Karpas-422 (cell line): Measurements from ENCODE around the gene OPCML. TPM values are rescaled to one million over a fixed set of nuclear protein-coding genes. Genes with fewer than 3 reads are reported as not detected.

Experiments used
- DNase-seq: peaks from one replicate; pipeline ENCODE4 v3.0.0-alpha.2; 2015
- H2AFZ ChIP-seq: fragments of 200-600 bp; sonication (generic); 2 replicates; pipeline ENCODE4 v1.6.1; 2014; ENCODE audit warnings: antibody characterized with exemption, low read length, mixed read lengths
- H3K27ac ChIP-seq: fragments of 200-600 bp; sonication (generic); 2 replicates; pipeline ENCODE4 v1.5.1; 2014; ENCODE audit warnings: mild to moderate bottlenecking, low read length, moderate library complexity
- H3K27me3 ChIP-seq: fragments of 200-600 bp; sonication (generic); 2 replicates; pipeline ENCODE4 v1.6.1; 2014; ENCODE audit warnings: low read length, mixed read lengths
- H3K36me3 ChIP-seq: fragments of 200-600 bp; sonication (generic); 2 replicates; pipeline ENCODE4 v1.6.1; 2014; ENCODE audit warnings: low read length, mixed read lengths; ENCODE audit not compliant: insufficient read depth
- H3K4me1 ChIP-seq: fragments of 200-600 bp; sonication (generic); 2 replicates; pipeline ENCODE4 v1.6.1; 2014; ENCODE audit warnings: mild to moderate bottlenecking, low read length, mixed read lengths
- H3K4me2 ChIP-seq: fragments of 200-600 bp; sonication (generic); 2 replicates; pipeline ENCODE4 v1.6.1; 2014; ENCODE audit warnings: low read length, low read depth, mild to moderate bottlenecking; ENCODE audit not compliant: poor library complexity, severe bottlenecking
- H3K4me3 ChIP-seq: fragments of 200-600 bp; sonication (generic); 2 replicates; pipeline ENCODE4 v1.5.1; 2014; ENCODE audit warnings: mild to moderate bottlenecking, antibody characterized with exemption, low read length, mixed read lengths
- H3K79me2 ChIP-seq: fragments of 200-600 bp; sonication (generic); 2 replicates; pipeline ENCODE4 v1.6.1; 2014; ENCODE audit warnings: mild to moderate bottlenecking, low read length, mixed read lengths
- H3K9ac ChIP-seq: fragments of 200-600 bp; sonication (generic); 2 replicates; pipeline ENCODE4 v1.6.0; 2014; ENCODE audit warnings: low read length
- H3K9me2 ChIP-seq: fragments of 200-600 bp; sonication (generic), shearing (Covaris generic); replicated peaks from 2 replicates; pipeline ENCODE4 v1.6.0; 2014; ENCODE audit warnings: mild to moderate bottlenecking, low read length, moderate library complexity; ENCODE audit not compliant: insufficient read depth
- H3K9me3 ChIP-seq: fragments of 300-700, 200-600 bp; sonication (generic); 2 replicates; pipeline ENCODE4 v1.6.1; 2014; ENCODE audit warnings: low read length, mixed read lengths
- H4K20me1 ChIP-seq: fragments of 200-600 bp; sonication (generic); 2 replicates; pipeline ENCODE4 v1.6.1; 2014; ENCODE audit warnings: mild to moderate bottlenecking, antibody characterized with exemption, low read length, low read depth; ENCODE audit not compliant: insufficient read depth
- total RNA-seq: library from RNA; depleted of rRNA; stranded (reverse); fragments of >200 nt; shearing (Covaris generic); gene quantifications from 2 replicates; pipeline ENCODE4 v1.2.3, GENCODE V29; 2014; ENCODE audit warnings: low replicate concordance

OPCML gene
- total RNA-seq, 1 experiment from 2014 or later, result not detected

- Histone ChIP-seq H3K36me3 (no peaks in the 10 kb centered on the region), H3K9ac (no peak overlapping the region), H3K4me1 (no peaks in the 10 kb centered on the region), H3K79me2 (no peaks in the 10 kb centered on the region), H4K20me1 (no peaks in the 10 kb centered on the region), H2AFZ (no peak overlapping the region), H3K27ac (no peak overlapping the region), H3K9me3 (no peaks in the 10 kb centered on the region), H3K27me3 (no peaks in the 10 kb centered on the region), H3K9me2 (no peaks in the 10 kb centered on the region), H3K4me3 (no peak overlapping the region), H3K4me2 (no peak overlapping the region)
- DNase-seq, result no peak
Observed at GRCh38 chr11:133467686-133468085, 64.6 kb downstream of the OPCML start.

DNA sequence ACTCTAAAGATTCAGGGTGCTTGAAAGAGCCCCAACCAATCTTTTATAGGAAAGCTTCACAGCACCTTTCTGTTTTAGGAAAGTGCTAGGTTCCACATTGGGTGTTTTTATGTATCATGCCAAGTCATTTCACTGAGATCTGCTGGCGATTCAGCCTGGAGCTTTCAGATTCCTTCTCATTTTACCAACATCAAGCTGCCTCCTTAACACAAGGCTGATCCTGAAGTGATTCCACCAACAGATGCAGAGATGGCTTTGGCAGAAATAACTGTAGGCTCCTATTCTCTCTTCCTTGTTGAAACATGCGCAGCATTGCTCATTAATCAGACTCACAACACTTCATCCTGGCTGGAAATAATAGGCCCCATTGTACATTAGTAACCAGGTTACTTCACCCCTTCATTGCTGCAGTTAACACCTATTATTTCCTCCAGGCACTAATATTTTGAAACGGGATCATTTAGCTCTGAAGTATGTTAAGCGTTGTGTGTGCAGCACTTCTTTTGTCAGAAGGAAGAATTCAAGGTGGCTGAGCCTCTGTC, 89.0 kb downstream of the OPCML start:
- Histone ChIP-seq H3K27ac (no peak overlapping the region), H2AFZ (no peak overlapping the region), H3K36me3 (no peaks in the 10 kb centered on the region), H3K9ac (no peak overlapping the region), H3K27me3 (no peaks in the 10 kb centered on the region), H3K4me2 (no peak overlapping the region), H3K9me2 (no peaks in the 10 kb centered on the region), H3K79me2 (no peaks in the 10 kb centered on the region), H4K20me1 (no peaks in the 10 kb centered on the region), H3K4me1 (no peaks in the 10 kb centered on the region), H3K9me3 (no peaks in the 10 kb centered on the region), H3K4me3 (no peak overlapping the region)
- DNase-seq, result no peak

- Histone ChIP-seq H3K9ac (no peak overlapping the region), H3K4me3 (no peak overlapping the region), H3K9me3 (no peaks in the 10 kb centered on the region), H3K9me2 (no peaks in the 10 kb centered on the region), H3K27me3 (no peaks in the 10 kb centered on the region), H3K79me2 (no peaks in the 10 kb centered on the region), H3K4me2 (no peak overlapping the region), H2AFZ (no peak overlapping the region), H3K27ac (no peak overlapping the region), H4K20me1 (no peaks in the 10 kb centered on the region), H3K4me1 (no peaks in the 10 kb centered on the region), H3K36me3 (no peaks in the 10 kb centered on the region)
- no peak for DNase-seq
Observed at GRCh38 chr11:133441964-133442660, 90.2 kb downstream of the OPCML start.

DNA sequence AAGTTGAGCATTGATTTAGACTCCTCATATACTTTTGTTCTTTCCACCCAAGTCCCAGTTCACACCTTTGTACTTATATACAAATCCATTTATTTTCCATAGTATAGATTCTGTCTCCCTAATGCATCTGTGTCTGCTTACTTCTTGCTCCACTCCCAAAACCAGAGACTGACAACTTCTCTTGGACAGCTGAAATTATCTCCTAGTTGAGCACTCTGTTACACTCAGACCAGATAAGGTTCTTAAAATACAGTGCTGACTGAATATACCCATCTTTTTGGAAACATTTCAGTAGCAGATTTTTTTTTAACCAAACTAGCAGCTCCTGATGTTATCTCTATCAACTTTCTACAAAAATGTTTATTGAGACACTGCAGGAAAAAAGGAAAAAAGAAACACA, 106.3 kb downstream of the OPCML start:
- Histone ChIP-seq H3K9ac (no peak overlapping the region), H2AFZ (no peak overlapping the region)

GRCh38 chr11:133425245-133425644, 107.1 kb downstream of the OPCML start:
- H3K79me2 ChIP-seq, result no peaks in the 10 kb centered on the region
- no peaks in the 10 kb centered on the region for H3K9me2 ChIP-seq
- H3K27ac ChIP-seq, result no peak overlapping the region
- no peak overlapping the region for H3K9ac ChIP-seq
- no peak for DNase-seq
- H3K36me3 ChIP-seq, result no peaks in the 10 kb centered on the region
- no peaks in the 10 kb centered on the region for H3K4me1 ChIP-seq
- H3K27me3 ChIP-seq, result no peaks in the 10 kb centered on the region
- no peak overlapping the region for H2AFZ ChIP-seq
- H4K20me1 ChIP-seq, result no peaks in the 10 kb centered on the region
- no peaks in the 10 kb centered on the region for H3K9me3 ChIP-seq
- no peak overlapping the region for H3K4me2 ChIP-seq
- H3K4me3 ChIP-seq, result no peak overlapping the region

More for the DNA sequence above, 106.3 kb downstream of the OPCML start:
- Histone ChIP-seq H3K9me3 (no peaks in the 10 kb centered on the region), H3K9me2 (no peaks in the 10 kb centered on the region), H3K27me3 (no peaks in the 10 kb centered on the region), H3K4me3 (no peak overlapping the region), H4K20me1 (no peaks in the 10 kb centered on the region), H3K27ac (no peak overlapping the region), H3K4me2 (no peak overlapping the region), H3K4me1 (no peaks in the 10 kb centered on the region), H3K36me3 (no peaks in the 10 kb centered on the region), H3K79me2 (no peaks in the 10 kb centered on the region)
- no peak for DNase-seq

DNA sequence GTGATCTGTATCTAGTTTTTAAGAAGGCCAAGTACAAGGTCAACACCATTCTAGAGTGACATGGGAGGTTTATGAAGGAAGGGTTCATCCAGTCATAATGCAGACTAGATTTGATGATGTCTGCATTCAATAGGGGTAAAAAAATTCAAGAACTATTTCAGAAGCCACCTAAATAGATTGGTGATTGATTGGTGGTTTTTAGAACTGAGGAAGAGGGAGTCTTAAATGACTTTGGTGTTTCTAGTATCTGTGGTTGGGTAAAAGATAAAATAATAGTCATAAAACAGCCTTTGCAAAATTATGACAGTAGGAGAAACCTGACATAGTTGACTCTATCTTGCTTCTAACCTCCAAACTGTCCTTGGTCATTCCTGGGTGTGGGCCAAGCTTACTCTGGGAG, 114.1 kb downstream of the OPCML start:
- H3K9ac ChIP-seq, result no peak overlapping the region

DNA sequence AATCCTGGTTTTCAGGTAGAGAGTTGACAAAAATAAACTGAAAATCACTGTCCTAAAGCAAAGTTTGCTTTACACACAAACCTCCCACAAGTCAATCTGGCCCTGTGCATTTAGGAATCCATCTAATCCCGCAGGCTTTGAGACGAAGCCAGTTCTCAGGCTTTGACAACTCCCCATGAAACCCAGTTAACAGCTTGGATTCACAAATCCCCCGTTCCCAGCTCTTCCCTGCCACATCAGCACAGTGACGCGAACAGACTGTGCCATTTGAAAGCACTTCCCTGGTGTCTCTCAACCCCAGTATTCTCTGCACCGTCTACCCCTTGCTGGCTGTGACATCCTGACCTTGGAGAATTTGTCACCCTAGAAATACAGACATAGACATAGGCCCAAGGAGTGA, 117.8 kb downstream of the OPCML start:
- Histone ChIP-seq H3K79me2 (no peaks in the 10 kb centered on the region), H3K4me2 (no peak overlapping the region), H2AFZ (no peak overlapping the region), H3K9ac (no peak overlapping the region), H3K9me2 (no peaks in the 10 kb centered on the region), H3K27ac (no peak overlapping the region), H3K36me3 (no peaks in the 10 kb centered on the region), H3K4me3 (no peak overlapping the region), H4K20me1 (no peaks in the 10 kb centered on the region), H3K27me3 (no peaks in the 10 kb centered on the region), H3K9me3 (no peaks in the 10 kb centered on the region), H3K4me1 (no peaks in the 10 kb centered on the region)
- DNase-seq, result no peak

More for the DNA sequence above, 114.1 kb downstream of the OPCML start:
- no peak overlapping the region for H3K4me3 ChIP-seq
- no peak overlapping the region for H3K27ac ChIP-seq
- no peak for DNase-seq
- H4K20me1 ChIP-seq, result no peaks in the 10 kb centered on the region
- H3K9me2 ChIP-seq, result no peaks in the 10 kb centered on the region
- H3K27me3 ChIP-seq, result no peaks in the 10 kb centered on the region
- no peak overlapping the region for H3K4me2 ChIP-seq
- no peaks in the 10 kb centered on the region for H3K4me1 ChIP-seq
- H3K36me3 ChIP-seq, result no peaks in the 10 kb centered on the region
- no peak overlapping the region for H2AFZ ChIP-seq
- H3K79me2 ChIP-seq, result no peaks in the 10 kb centered on the region
- no peaks in the 10 kb centered on the region for H3K9me3 ChIP-seq

GRCh38 chr11:133413703-133414102, 118.6 kb downstream of the OPCML start:
- no peaks in the 10 kb centered on the region for H3K79me2 ChIP-seq
- no peak for DNase-seq
- no peak overlapping the region for H3K9ac ChIP-seq
- no peak overlapping the region for H3K4me3 ChIP-seq
- no peaks in the 10 kb centered on the region for H3K36me3 ChIP-seq
- no peak overlapping the region for H3K4me2 ChIP-seq
- H3K4me1 ChIP-seq, result no peaks in the 10 kb centered on the region
- no peaks in the 10 kb centered on the region for H3K9me3 ChIP-seq
- H3K27me3 ChIP-seq, result no peaks in the 10 kb centered on the region
- H2AFZ ChIP-seq, result no peak overlapping the region
- no peak overlapping the region for H3K27ac ChIP-seq
- no peaks in the 10 kb centered on the region for H3K9me2 ChIP-seq
- no peaks in the 10 kb centered on the region for H4K20me1 ChIP-seq
